ENCODE data around the gene PPAN.
A peak's percentile ranks its signal among the peaks of the same experiment; 100 is the strongest.

The PPAN gene, protein sequence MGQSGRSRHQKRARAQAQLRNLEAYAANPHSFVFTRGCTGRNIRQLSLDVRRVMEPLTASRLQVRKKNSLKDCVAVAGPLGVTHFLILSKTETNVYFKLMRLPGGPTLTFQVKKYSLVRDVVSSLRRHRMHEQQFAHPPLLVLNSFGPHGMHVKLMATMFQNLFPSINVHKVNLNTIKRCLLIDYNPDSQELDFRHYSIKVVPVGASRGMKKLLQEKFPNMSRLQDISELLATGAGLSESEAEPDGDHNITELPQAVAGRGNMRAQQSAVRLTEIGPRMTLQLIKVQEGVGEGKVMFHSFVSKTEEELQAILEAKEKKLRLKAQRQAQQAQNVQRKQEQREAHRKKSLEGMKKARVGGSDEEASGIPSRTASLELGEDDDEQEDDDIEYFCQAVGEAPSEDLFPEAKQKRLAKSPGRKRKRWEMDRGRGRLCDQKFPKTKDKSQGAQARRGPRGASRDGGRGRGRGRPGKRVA

DNA sequence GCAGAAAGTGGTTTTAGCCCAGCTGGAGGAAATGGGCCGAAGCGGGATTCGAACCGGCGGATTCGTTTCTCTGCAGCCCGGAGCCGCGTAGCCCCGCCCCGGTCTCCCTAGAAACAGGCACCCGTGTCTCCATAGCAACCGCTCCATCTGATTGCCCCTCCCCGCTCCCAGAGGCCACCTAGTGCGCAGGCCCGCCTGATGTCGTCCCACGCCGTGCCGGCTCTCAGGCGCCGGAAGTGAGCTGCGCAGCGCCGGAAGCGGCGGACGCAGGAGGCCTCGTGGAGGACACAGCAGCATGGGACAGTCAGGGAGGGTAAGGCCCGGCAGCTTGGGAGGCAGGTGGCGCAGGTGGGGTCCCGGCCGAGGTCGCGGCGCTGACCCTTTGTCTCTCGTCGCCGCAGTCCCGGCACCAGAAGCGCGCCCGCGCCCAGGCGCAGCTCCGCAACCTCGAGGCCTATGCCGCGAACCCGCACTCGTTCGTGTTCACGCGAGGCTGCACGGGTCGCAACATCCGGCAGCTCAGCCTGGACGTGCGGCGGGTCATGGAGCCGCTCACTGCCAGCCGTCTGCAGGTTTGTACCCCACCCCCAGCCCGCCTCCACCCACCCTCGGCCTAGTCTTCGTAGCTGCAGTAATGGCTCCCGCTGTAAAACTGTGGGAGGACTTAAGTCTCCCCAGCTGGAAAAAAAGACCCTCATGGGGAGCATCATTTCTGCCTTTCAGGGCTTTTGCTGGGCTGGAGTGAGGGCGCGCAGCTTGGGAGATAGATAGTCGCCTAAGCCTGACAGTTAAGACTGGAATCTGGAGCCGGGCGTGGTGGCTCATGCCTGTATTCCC, at the start of gene PPAN:
PPAN (plus strand) TSS at position 263 of the 837 bp plus-strand sequence; CDS start at position 296, 33 bp downstream.
- Histone ChIP-seq H3K27me3 (ENCODE audit: low read depth) (no peaks in the 10 kb centered on the region), H3K4me3 (peak within 1 kb of the TSS; percentile 85), H3K9me3 (no peaks in the 10 kb centered on the region), H3K36me3 (replicated peaks) (peaks cover 45% of the 10 kb centered on the region), H3K4me1 (peaks cover 5% of the 10 kb centered on the region)
- in situ Hi-C loops (cut with MboI; ENCODE audit: low sequenced_read_pairs): loop anchor here (10.0 kb wide), 1 partner anchor 172 kb away; the partner anchor contains the start of gene OLFM2
- peak; percentile 99 for DNase-seq (ENCODE audit: low spot score in 2 of 2)

DNA sequence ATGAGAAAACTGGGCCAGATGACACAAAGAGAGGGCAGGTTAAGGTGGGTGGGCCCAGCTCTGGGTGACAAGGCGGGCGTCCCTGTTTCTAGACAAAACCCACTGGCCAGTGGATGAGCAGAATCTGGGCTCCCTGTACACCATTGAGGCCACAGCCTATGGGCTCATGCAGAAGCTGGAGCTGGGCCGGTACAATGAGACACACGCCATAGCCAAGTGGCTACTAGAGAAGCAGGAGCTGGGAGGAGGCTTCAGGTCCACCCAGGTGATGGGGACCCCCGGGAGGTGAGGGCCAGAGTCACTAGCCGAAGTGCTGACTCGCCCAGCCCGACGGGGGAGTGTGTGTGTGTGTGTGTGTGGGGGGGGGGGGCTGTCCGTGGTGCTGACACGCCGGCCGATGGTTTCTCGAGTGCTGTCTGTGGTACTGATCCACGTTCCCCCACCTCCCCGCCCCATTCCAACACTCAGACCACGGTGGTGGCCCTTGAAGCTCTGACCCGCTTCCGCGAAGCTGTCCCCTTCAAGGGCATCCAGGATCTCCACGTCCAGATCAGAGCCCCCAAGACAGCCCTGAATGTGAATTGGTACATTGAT, 44.3 kb upstream of the PPAN start:
- DNase-seq (ENCODE audit: low spot score in 2 of 2): no peak
- no peaks in the 10 kb centered on the region for H3K36me3 ChIP-seq (replicated peaks)
- no peaks in the 10 kb centered on the region for H3K27me3 ChIP-seq (ENCODE audit: low read depth)
- no peak overlapping the region for H3K4me3 ChIP-seq
- in situ Hi-C loops (cut with MboI; ENCODE audit: low sequenced_read_pairs): no loop called here
- no peaks in the 10 kb centered on the region for H3K9me3 ChIP-seq
- no peaks in the 10 kb centered on the region for H3K4me1 ChIP-seq

DNA sequence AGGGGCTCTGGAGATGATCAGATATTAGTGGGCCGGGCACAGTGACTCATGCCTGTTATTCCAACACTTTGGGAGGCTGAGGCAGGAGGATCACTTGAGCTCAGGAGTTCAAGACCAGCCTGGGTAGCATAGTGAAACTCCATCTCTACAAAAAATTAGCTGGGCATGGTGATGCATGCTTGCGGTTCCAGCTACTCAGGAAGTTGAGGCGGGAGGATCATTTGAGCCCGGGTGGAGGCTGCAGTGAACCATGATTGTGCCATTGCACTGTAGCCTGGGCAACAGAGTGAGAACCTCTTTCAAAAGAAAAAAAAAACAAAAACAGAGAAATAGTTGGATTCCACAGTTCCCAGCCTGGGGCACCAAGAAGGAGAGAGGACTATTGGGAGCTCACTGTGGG, 38.0 kb upstream of the PPAN start:
- Histone ChIP-seq H3K4me1 (no peaks in the 10 kb centered on the region), H3K36me3 (replicated peaks) (no peaks in the 10 kb centered on the region), H3K4me3 (no peak overlapping the region), H3K9me3 (no peaks in the 10 kb centered on the region), H3K27me3 (ENCODE audit: low read depth) (peaks cover 12% of the 10 kb centered on the region)
- DNase-seq (ENCODE audit: low spot score in 2 of 2): no peak
- in situ Hi-C loops (cut with MboI; ENCODE audit: low sequenced_read_pairs): no loop called here

DNA sequence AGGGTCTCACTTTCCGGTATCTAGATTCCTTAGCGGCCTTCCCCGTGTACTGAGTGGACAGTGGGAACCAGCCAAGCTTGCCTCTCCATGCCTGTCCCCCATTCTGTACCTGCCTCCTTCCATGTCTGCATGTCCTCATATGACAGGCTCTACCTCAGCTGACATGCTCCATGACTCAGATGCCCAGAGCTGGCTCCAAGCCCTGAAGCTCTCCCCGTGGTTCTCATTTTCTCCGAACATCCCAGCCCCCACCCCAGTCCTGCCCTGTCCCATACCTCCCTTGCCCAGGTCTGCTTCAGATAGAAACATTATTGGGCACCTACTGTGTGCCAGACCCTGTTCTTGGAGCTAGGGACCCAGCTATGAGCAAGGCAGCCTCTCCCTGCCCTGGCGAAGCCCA, 37.1 kb upstream of the PPAN start:
- Histone ChIP-seq H3K36me3 (replicated peaks) (no peaks in the 10 kb centered on the region), H3K4me1 (no peaks in the 10 kb centered on the region), H3K27me3 (ENCODE audit: low read depth) (peaks cover 12% of the 10 kb centered on the region), H3K9me3 (peaks cover 2% of the 10 kb centered on the region; the same call in 1 of the 2 replicates), H3K4me3 (no peak overlapping the region)
- DNase-seq (ENCODE audit: low spot score in 2 of 2): no peak
- in situ Hi-C loops (cut with MboI; ENCODE audit: low sequenced_read_pairs): no loop called here

DNA sequence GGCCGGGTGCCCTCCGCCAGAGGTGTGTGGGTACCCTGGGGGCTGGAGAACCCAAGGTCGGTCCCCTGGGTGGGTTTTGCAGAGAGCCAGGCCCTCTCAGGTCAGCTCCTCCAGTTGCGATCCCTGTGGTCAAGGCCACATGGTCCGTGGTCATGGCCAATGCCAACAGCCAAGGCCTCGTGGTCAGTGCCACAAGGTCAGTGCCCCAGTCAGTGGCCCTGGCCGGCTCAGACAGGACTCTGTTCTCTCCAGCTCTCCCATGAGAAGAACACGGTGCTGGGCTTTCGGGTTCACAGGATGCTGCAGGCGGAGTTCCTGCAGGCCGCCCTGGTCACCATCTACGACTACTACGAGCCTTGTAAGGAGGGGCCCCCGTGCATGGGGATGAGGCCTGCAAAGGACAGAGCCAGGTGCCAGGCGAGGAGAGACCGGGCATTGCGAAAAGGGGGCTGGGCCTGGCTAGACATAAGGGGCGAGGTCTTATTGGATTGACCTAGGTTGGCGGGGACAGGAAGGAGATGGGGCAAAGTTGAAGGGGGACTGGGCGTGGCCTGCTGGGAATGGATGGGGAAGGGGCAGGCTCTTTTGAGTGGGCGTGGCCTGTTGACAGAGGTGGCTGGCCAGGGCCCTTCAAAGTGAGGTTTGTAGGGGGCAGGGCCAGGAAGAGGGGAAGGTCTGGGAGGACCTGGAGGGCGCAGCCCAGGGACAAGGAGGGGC, 35.3 kb upstream of the PPAN start:
- no peaks in the 10 kb centered on the region for H3K4me1 ChIP-seq
- peaks cover 3% of the 10 kb centered on the region; the same call in 1 of the 2 replicates for H3K9me3 ChIP-seq
- H3K4me3 ChIP-seq: no peak overlapping the region
- no peak for DNase-seq (ENCODE audit: low spot score in 2 of 2)
- in situ Hi-C loops (cut with MboI; ENCODE audit: low sequenced_read_pairs): no loop called here
- H3K27me3 ChIP-seq (ENCODE audit: low read depth): peaks cover 12% of the 10 kb centered on the region
- no peaks in the 10 kb centered on the region for H3K36me3 ChIP-seq (replicated peaks)

DNA sequence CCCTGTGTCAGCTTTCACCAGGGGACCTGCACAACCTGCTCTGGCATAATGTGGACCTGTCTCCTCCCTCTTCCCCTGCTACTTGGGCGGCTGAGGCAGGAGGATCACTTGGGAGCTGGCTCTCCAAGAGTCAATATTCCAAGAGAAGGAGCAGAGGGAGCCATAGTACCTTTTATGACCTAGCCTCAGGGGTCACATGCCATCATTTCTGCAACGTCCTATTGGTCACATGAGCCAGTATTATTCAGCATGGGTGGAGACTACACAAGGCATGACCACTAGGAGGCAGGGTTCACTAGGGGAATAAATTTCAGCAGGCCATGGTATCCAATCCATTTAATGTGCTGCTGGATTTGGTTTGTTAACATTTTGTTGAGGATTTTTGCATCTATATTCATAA, 32.0 kb upstream of the PPAN start:
- in situ Hi-C loops (cut with MboI; ENCODE audit: low sequenced_read_pairs): no loop called here
- Histone ChIP-seq H3K27me3 (ENCODE audit: low read depth) (peaks cover 3% of the 10 kb centered on the region; the same call in 1 of the 2 replicates), H3K9me3 (peaks cover 3% of the 10 kb centered on the region; the same call in 1 of the 2 replicates), H3K36me3 (replicated peaks) (no peaks in the 10 kb centered on the region), H3K4me1 (no peaks in the 10 kb centered on the region), H3K4me3 (no peak overlapping the region)
- peak in 1 of 2 experiments; percentile 44 for DNase-seq (ENCODE audit: low spot score in 2 of 2)

DNA sequence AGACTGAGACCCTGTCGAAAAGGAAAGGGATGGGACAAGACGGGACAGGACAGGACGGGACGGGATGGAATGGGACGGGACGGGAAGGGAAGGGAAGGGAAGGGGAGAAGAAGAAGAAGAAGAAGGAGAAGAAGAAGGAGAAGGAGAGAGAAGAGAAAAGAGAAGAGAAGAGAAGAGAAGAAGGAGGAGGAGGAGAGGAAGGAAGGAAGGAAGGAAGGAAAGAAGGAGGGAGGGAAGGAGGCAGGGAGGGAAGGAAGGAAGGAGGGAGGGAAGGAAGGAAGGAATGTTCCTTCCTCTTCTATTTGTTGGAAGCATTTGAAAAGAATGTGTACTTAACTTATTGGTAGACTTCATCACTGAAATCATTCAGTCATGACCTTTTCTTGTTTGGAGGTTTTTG, 29.6 kb upstream of the PPAN start:
- no peak for DNase-seq (ENCODE audit: low spot score in 2 of 2)
- no peaks in the 10 kb centered on the region for H3K36me3 ChIP-seq (replicated peaks)
- peaks cover 3% of the 10 kb centered on the region; the same call in 1 of the 2 replicates for H3K9me3 ChIP-seq
- H3K27me3 ChIP-seq (ENCODE audit: low read depth): peaks cover 3% of the 10 kb centered on the region; the same call in 1 of the 2 replicates
- no peaks in the 10 kb centered on the region for H3K4me1 ChIP-seq
- in situ Hi-C loops (cut with MboI; ENCODE audit: low sequenced_read_pairs): no loop called here
- H3K4me3 ChIP-seq: no peak overlapping the region

DNA sequence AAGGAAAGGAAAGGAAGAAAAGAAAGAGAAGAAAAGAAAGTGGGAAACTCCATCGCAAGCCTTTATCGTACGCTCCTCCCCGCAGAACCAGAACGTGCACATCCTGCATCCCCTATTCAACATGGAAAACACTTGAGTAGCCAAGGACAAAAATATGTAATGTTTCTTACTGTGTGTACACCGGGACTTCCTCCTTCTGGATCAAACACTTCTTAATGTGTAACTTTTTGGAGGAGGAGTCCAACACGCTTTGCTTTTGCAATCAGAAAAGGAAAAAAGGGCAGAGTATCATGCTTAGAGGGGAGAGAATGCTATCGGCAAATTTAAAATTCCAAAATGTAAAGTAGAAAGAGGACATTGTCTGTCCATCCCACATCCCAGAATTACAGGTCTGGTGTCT, 27.8 kb upstream of the PPAN start:
- H3K27me3 ChIP-seq (ENCODE audit: low read depth): peaks cover 3% of the 10 kb centered on the region; the same call in 1 of the 2 replicates
- in situ Hi-C loops (cut with MboI; ENCODE audit: low sequenced_read_pairs): no loop called here
- H3K4me1 ChIP-seq: no peaks in the 10 kb centered on the region
- H3K4me3 ChIP-seq: no peak overlapping the region
- H3K9me3 ChIP-seq: peaks cover 3% of the 10 kb centered on the region; the same call in 1 of the 2 replicates
- no peak for DNase-seq (ENCODE audit: low spot score in 2 of 2)
- no peaks in the 10 kb centered on the region for H3K36me3 ChIP-seq (replicated peaks)

DNA sequence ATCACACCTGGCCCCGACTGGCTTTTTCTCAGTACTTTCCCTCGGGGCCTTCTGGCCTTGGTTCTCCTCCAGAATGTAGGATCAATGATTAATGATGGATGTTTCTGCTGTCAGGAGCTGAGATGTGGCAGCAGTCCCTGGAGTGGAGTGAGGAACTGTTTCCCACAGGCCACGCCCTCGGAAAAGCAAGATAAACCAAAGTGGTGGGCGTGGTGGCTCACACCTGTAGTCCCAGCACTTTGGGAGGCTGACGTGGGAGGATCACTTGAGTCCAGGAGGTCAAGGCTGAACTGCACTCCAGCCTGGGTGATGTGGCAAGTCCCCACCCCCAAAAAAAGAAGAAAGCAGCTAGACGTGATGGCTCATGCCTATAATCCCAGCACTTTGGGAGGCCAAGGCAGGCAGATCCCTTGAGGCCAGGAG, 27.1 kb upstream of the PPAN start:
- Histone ChIP-seq H3K4me1 (no peaks in the 10 kb centered on the region), H3K27me3 (ENCODE audit: low read depth) (peaks cover 5% of the 10 kb centered on the region; the same call in 1 of the 2 replicates), H3K36me3 (replicated peaks) (no peaks in the 10 kb centered on the region), H3K9me3 (peaks cover 1% of the 10 kb centered on the region; the same call in 1 of the 2 replicates), H3K4me3 (no peak overlapping the region)
- in situ Hi-C loops (cut with MboI; ENCODE audit: low sequenced_read_pairs): no loop called here
- DNase-seq (ENCODE audit: low spot score in 2 of 2): no peak

DNA sequence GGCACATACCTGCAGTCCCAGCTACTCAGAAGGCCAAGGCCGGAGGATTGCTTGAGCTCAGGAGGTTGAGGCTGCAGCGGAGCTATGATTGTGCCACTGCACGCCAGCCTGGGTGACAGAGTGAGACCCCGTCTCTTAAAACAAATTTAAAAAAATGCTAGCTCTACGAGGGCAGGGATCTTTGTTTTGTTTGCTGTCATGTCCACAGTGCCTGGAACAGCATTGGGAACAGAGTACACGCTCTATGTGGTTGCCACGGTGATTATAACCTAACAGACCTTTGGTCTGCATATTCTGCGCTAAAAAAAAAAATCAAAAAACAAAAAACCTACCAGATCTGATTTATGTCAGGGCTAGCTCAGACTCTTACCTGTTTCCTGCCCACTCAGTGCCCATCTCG, 22.3 kb upstream of the PPAN start:
- Histone ChIP-seq H3K36me3 (replicated peaks) (no peaks in the 10 kb centered on the region), H3K4me3 (no peak overlapping the region), H3K27me3 (ENCODE audit: low read depth) (peaks cover 2% of the 10 kb centered on the region; the same call in 1 of the 2 replicates), H3K4me1 (no peaks in the 10 kb centered on the region), H3K9me3 (no peaks in the 10 kb centered on the region; the same call in 1 of the 2 replicates)
- DNase-seq (ENCODE audit: low spot score in 2 of 2): no peak
- in situ Hi-C loops (cut with MboI; ENCODE audit: low sequenced_read_pairs): no loop called here

DNA sequence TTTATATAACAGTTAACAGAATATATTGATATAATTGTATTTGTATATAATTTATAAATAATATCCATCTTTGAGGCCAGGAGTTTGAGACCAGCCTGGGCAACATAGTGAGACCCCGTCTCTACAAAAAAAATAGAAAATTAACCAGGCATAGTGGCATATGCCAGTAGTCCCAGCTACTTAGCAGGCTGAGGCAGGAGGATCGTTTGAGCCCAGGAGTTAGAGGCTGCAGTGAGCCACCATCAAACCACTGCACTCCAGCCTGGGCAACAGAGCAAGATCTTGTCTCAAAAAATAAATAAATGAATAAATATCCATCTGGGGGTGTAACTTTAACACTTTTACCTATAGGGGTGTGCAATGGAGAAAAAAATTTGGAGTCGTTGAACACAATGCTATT, 21.4 kb upstream of the PPAN start:
- no peaks in the 10 kb centered on the region for H3K36me3 ChIP-seq (replicated peaks)
- H3K4me1 ChIP-seq: no peaks in the 10 kb centered on the region
- no peaks in the 10 kb centered on the region; the same call in 1 of the 2 replicates for H3K9me3 ChIP-seq
- no peak for DNase-seq (ENCODE audit: low spot score in 2 of 2)
- in situ Hi-C loops (cut with MboI; ENCODE audit: low sequenced_read_pairs): no loop called here
- no peak overlapping the region for H3K4me3 ChIP-seq
- peaks cover 2% of the 10 kb centered on the region; the same call in 1 of the 2 replicates for H3K27me3 ChIP-seq (ENCODE audit: low read depth)

DNA sequence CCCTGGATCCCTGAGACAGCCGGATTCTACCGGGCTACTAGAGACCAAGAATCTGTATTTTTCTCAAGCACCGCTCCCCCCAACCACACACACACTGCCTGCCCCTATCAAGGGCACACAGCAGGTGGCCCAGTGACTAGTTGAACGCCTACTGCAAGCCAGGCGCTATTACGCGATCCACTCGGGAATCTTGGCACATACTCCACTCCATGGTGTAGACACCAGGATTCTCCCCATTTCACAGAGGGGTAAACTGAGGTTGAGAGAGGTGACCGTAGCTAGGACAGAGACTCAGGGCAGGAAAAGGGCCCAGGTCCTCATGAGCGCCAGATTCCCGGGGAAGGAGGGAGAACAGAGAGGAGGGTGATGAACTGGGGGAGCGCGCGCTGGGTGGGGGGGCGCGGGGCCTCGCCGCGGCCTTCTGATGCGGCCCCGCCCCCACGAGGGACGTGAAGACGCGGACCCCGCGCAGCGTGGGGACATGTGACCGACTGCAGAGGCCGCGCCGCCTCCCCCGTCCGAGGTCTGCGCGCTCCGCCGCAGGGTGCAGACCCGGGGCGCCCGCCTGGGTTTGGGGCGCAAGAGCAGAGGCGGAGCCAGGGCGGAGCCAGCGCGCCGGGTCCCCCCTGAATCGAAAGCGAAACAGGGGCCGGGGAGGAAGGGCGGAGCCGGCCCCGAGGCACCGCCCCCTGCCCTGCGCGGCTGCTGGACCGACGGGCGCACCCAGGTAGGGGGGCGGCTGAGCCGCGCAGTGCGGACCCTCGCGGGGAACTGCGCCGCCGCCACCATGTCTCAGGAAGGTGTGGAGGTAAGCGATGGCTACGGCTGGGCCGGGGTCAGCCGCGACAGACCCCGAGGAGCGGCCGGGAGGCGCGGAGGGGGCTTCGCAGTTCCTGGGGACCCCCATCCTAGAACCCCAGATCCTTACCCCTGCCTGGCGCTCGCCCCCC, 20.2 kb upstream of the PPAN start, which contains the start of gene SHFL:
SHFL (plus strand) TSS at position 677 of the 950 bp plus-strand sequence; CDS start at position 788, 111 bp downstream.
- DNase-seq (ENCODE audit: low spot score in 2 of 2): peak in 1 of 2 experiments; percentile 64
- Histone ChIP-seq H3K27me3 (ENCODE audit: low read depth) (0 out of 2 replicates have a peak, but pooled peaks cover 2% of the 10 kb centered on the region), H3K9me3 (no peaks in the 10 kb centered on the region; the same call in 1 of the 2 replicates), H3K4me3 (peak within 1 kb of the TSS; percentile 48), H3K4me1 (no peaks in the 10 kb centered on the region), H3K36me3 (replicated peaks) (no peaks in the 10 kb centered on the region)
- in situ Hi-C loops (cut with MboI; ENCODE audit: low sequenced_read_pairs): no loop called here
